Amygdala (tissue), 56 donors: ENCODE results near the gene GAPDH.

ENCODE experiments used
- DNase-seq, 56 donors: peaks; one replicate each; lab custom pipeline; 2025; lab: John Stamatoyannopoulos, UW

GAPDH gene

GRCh38 chr12:6528539-6529235 is 5.6 kb upstream of the GAPDH start:
- no peak for DNase-seq

GRCh38 chr12:6529291-6529737 is 5.0 kb upstream of the GAPDH start:
- DNase-seq, result no peak

GRCh38 chr12:6530576-6531260 is 3.6 kb upstream of the GAPDH start:
- no peak for DNase-seq

- DNase-seq, result peak in 44 of 56 donors; percentile 27 to 82 (median 61)
These were observed 2.0 kb upstream of the GAPDH start for GRCh38 chr12:6532051-6532926.

- peak in 44 of 56 donors; percentile 63 to 92 (median 81) for DNase-seq
These were observed 1.2 kb upstream of the GAPDH start for GRCh38 chr12:6532927-6533652.

- peak in 2 of 56 donors; percentile 94 to 96 for DNase-seq
These were observed 729 bp upstream of the GAPDH start for GRCh38 chr12:6533653-6533922.

GRCh38 chr12:6534695-6534944 is 303 bp downstream of the GAPDH start:
- DNase-seq, result peak in 1 of 56 donors; percentile 77

GRCh38 chr12:6534945-6535696 is 804 bp downstream of the GAPDH start:
- DNase-seq, result peak in 31 of 56 donors; percentile 8 to 80 (median 52)

- no peak for DNase-seq
These were observed 1.3 kb downstream of the GAPDH start for GRCh38 chr12:6535697-6535946.

GRCh38 chr12:6535960-6536847 is 1.9 kb downstream of the GAPDH start:
- peak in 2 of 56 donors; percentile 18 to 26 for DNase-seq

GRCh38 chr12:6536894-6537579 is 2.7 kb downstream of the GAPDH start:
- DNase-seq, result no peak

- peak in 45 of 56 donors; percentile 22 to 86 (median 59) for DNase-seq
These were observed 3.5 kb downstream of the GAPDH start for GRCh38 chr12:6537580-6538419.

- peak in 4 of 56 donors; percentile 31 to 49 (median 37) for DNase-seq
These were observed 4.3 kb downstream of the GAPDH start for GRCh38 chr12:6538420-6539313.

- DNase-seq, result no peak
These were observed 5.0 kb downstream of the GAPDH start for GRCh38 chr12:6539314-6539682.

- DNase-seq, result no peak
These were observed 5.4 kb downstream of the GAPDH start for GRCh38 chr12:6539707-6540134.

GRCh38 chr12:6540181-6540877 is 6.0 kb downstream of the GAPDH start:
- DNase-seq, result peak in 1 of 56 donors; percentile 11
